Measurements from ENCODE around the gene KDM7A.

KDM7A gene

DNA sequence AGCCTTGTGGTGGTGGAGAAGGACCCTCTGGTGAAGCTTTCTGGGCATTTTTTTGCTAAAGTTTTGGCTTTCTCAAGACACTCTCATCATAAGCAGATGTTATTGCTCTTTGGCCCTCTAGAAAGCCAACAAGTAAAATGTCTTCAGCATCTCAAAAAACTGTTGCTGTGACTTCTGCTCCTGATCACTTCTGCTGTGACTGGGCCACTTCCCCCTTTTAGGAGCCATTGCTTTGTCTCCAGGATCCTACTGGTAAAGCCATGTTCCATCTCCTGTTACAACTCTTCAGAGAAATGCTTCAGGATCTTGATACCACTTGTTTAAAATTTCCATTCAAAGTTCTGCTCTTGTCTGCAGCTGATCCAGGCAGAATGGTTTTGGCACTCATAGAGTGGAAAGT lies 125.0 kb downstream of the KDM7A start:
- no peak for DNase-seq

DNA sequence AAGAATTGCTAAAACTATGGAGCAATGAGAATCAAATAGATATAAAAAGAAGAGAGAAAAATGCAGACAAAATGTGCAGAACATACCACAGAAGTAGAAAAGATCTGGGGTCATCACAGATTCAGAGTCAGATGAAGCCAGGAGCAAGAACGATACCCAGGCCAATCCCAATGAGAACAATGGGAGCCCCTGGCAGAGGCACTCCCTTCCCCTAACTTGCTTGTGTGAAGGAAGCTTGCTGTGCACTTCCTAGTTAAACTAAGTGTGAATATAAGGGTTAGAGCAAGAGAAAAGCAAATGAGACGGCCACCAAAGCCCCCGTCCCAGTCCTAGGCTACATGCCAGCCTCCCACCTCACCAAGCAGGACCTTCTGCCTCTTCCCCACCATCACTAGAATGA lies 126.7 kb downstream of the KDM7A start:
- no peak for DNase-seq

DNA sequence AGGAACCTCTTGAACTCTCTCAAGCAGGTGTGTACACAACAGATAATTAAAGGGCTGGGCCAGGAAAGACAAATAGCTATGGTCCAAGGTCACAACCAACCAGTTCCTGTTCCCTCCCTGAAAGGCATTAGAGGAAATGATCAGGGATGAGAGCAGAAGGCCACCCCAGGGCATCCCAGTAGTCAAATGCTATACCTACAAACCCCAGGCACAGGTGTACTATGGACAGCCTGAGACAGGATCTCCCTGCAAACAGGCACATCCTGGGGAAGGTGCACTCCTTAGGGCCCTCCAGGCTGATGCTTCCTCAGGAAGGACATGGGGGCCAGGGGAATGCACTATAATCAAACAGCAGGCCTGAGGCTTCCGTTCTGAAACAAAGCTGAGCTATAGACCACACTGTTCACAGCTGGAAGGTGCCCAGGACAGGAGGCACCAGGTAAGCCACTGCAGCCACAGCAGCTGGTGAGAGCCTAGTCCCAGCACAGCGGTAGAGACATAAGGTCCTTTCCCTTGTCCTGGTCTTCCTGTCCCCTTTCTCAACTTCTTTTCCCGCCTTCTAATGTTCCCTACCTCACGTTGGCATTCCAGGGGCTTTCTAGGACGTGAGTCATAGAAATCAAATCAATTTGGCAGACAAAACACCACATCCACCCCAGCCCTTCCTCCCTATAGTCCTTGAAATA lies 127.3 kb downstream of the KDM7A start:
- no peak for DNase-seq

DNA sequence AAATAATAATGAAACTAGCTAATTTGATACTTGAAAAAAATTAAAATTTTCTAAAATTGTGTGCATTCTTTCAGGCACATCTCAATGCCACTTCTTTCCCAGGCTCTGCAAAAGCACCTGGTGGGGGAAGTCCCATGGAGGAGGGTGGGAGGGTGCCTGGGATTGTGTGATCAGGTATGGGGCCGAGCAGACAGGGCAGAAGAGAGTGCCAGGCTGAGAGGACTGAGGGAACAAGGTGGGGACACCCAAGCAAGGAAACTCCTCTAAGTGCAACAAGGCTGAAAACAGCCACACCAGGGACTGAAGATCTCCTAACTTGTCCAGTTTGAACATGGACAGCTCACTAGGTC lies 127.8 kb downstream of the KDM7A start:
- DNase-seq: no peak

DNA sequence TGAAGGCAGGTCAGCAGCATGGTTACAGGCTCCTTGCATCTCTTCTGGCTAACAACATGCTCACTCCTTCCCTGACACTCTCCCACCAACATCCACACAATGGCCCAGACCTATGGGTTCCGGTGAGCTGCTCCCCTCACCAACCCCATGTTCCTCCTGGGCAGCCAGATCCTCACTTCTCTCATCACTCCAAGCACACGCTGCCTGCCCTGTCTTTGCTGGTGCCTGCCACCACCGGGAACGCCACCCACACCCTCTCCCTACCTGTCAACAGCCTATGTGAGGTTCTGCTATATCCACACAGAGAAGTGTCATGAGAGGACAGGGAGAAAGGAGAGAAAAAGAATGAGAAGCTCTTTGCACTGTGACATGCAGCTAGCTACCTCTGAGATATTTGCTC lies 128.6 kb downstream of the KDM7A start:
- DNase-seq: no peak

DNA sequence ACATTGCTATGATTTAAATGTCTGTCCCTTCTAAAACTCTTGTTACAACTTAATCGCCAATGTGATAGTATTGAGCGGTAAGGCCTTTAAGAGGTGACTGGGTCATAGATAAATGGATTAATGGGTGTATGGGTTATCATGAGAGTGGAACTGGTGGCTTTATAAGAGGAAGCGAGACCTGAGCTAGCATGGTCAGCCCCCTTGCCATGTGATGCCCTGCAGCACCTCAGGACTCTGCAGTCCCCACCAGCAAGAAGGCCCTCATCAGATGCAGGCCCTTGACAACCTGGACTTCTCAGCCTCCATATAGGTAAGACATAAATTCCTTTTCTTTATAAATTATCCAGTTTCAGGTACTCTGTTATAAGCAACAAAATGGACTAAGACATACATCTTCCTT lies 129.6 kb downstream of the KDM7A start:
- DNase-seq: no peak

DNA sequence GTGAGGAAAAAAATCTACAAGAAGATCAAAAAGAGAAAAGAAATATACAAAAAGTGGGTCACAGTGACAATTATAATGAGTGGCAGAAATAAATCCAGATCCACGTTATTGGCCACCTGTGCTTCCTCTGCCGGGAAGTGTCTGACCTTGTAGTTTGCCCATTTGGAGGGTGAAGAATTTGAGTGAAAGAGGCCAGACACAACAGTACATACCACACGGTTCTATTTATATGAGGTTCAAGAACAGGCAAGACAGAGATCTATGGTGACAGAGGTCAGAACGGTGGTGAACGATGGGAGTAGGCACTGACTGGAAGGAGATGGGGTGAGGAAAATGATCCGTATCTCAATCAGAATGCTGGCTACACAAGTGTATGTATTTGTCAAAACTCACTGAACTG lies 131.1 kb downstream of the KDM7A start:
- no peak for DNase-seq

DNA sequence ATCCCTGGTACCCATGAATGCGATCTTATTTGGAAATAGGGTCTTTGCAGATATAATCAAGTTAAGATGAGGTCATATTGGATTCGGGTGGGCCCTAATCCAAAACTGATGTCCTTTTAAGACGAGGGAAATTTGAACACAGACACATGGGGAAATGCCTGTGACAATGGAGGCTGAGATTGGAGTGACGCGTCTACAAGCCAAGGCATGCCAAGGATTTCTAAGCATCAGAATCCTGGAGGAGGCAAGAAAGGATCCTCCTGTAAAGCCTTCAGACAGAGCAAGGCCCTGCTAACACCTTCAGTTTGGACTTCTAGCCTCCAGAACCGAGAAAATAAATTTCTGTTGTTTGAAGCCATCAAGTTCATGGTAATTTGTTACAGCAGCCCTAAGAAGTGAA lies 132.5 kb downstream of the KDM7A start:
- no peak for DNase-seq

DNA sequence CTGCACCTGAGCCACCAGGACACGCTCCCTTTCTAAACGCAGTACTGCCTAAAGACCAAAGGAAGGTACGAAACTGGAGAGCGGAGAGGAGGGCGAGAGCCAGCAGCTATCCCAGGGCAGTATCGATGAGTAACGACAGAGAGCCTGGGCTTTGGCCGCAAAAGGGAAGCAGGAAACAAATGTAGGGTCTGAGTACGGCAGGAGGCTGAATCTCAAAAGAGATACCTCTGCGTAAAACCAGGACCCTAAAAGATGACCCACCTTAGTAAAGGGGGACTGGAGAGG lies 134.5 kb downstream of the KDM7A start:
- DNase-seq: no peak

DNA sequence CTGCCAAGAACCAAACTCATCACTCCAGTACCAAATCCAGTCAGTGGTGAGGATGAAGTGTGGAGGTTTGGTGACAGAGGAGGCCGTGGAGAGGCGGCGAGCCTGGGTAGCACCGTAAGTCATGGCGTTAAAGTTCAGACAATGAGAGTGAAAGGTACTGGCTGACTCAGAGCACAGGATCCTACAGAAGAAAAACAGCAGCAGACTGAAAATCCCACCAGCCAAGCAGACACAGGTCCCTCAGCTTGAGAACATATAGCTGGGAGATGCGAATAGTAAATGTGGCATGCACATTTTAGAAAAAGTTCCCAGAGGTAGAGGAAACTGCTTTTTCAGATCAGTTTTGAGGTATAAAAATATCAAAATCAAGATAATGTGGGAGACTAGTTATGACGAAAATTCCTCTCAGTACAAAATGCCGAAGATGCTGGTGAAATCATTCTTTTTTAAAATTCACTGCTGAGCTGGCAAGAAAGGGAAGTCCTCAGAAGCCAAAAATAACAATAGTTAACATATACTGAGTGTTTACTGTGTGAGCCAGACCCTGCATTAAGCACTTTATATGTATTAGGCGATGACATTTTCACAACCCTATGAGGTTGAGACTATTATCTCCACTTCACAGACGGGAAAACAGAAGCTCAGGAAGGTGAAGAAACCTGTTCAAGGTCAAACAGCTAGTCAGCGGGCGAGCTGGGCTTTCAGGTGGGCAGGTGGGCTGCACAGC lies 135.0 kb downstream of the KDM7A start:
- no peak for DNase-seq

DNA sequence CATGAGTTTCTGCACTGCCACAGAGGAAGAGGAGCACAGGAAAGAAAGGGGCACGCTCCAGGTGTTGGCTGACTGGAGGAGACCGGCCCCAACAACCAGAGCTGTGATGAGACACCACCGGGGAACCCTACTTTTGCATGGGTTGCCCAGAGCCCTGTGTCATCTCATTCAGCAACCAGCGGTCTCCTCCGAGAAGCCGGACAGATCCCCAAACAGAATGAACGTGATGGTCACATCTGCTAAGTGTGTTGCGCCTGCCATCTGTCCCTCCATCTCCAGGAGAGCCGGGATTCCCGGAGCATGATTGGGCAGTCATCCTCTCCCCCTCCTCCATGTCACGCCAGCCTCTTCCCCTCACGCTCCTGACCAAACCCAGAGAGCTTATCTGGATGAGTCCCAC lies 136.9 kb downstream of the KDM7A start:
- DNase-seq: no peak

DNA sequence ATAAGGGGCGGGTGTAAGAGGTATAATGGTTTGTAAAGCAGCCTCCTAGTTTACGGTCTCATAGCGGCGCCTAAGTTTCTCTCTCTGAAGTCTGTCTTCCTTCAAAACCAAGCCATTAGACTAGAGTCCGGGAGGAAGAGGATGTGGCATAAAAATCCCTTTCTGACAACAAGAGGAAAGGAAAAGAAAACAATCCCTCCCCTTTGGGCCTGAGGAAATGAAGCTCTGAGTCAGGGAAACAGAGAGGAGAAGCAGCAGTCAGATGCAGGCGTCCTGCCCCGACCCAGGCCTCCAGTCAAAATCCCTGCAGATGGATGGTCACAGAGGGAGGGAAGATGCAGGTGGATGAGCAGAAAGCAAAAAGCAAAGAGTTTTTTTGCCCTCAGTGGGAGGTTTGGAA lies 137.7 kb downstream of the KDM7A start:
- DNase-seq: no peak

DNA sequence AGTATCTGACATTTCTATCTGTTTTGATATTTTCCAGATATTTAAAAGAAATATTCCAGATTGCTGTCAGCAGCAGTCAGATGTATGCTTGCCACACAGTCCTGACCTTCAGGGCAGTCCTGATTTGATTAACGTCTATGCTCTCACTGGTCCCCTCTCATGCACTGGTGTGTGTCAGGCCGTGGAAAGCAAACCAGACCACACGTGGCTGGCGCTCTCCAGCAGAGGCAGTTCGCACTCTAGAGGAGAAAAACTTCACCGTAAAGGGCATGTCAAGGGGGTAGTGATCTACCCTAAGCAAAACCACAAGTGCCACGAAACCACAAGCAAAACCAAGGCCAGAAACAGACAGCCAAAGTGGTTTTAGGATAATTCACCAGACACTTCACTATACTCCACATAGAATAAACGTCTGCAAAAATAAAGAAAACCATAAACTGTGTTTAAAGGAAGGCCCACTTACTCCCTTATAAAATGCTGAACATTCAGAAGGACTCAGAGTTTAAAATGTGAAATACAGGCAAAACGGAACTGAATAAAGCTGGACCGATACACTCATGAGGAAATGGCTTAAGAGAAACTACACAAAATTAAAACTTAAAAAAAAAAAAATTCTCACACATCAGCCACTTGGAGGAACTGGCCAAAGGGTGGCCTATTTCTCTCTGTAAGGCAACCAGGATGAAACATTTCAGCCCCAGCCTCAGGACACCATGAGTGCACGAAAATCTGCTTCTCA lies 140.4 kb downstream of the KDM7A start:
- no peak for DNase-seq

DNA sequence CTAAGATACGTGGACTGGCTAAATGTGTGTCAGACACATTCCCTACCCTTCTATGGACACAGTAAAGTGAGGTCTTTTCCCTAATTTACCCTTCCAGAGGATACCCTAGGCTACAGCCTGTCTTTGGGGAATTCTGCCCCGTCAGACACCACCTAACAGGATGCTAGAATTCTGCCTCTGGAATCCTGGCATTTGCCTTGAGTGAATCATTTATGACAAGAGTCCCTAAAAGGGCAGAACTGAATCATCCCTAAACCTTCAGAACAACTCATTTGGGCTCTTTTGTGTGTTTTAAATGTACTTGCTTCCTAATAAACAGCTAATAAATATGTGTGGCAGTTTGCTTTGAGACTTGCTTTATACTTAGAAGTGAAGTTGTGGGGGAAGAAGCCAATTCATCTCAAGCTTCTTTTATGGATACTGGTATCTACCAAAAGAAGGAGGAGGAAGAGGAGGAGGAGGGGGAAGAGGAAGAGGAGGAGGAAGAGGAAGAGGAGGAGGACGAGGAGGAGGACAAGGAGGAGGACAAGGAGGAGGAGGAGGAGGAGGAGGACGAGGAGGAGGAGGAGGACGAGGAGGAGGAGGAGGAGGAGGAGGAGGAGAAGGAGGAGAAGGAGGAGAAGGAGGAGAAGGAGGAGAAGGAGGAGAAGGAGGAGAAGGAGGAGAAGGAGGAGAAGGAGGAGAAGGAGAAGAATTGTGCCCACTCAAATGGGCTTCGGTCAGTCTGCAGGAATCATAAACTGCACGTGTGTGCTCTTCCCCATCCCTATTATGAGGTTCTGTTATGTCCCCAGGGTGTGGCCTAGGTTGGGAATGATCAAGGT lies 141.2 kb downstream of the KDM7A start:
- no peak for DNase-seq
